ENCODE data around the gene CDC14C. TPM values are rescaled to one million over a fixed set of nuclear protein-coding genes. Genes with fewer than 3 reads are reported as not detected.

CDC14C gene
- total and polyA plus RNA-seq, 2 donors (not counting 1 experiment from before 2014, with no cell fraction given): 0.14 to 0.17 TPM

DNA sequence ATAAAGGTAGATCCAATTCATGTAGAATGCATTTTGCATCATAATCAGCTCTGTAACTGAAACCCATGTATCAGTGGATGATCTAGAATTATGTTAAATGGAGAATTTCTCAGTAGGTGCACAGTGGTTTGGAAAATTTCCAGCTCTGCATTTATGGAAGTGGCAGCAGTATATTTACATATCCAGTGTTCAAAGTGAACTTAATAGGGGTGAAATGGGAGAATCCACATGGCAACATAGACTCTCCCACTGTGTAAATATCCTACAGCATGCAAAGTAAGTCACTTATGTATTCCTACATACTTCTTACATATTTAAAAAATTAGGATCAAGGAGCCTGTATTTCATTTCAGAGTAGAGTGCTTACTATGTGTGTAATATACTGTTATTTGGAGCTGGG, 35.3 kb downstream of the CDC14C start:
- Histone ChIP-seq H3K4me2 (ENCODE audit: extremely low read depth, insufficient read depth, low read length) (no peak overlapping the region), H3K36me3 (ENCODE audit: control insufficient read depth, insufficient read depth, low read length) (no peaks in the 10 kb centered on the region), H4K20me1 (ENCODE audit: control insufficient read depth, extremely low read depth, insufficient read depth, low read length) (no peaks in the 10 kb centered on the region), H3K27me3 (ENCODE audit: control insufficient read depth, insufficient read depth, low read length) (no peaks in the 10 kb centered on the region), H3K4me1 (ENCODE audit: control insufficient read depth, extremely low read depth, insufficient read depth, low read length) (no peaks in the 10 kb centered on the region), H3K9me3 (ENCODE audit: control insufficient read depth, insufficient read depth, low read depth, low read length) (no peaks in the 10 kb centered on the region), H3K27ac (ENCODE audit: insufficient read depth, low read length) (no peak overlapping the region), H2AFZ (ENCODE audit: low read length) (no peak overlapping the region), H3K79me2 (ENCODE audit: control insufficient read depth, insufficient read depth, low read length) (no peaks in the 10 kb centered on the region), H3K4me3 (replicated peaks in 1 of 4; ENCODE audit: control extremely low read depth in 1 of 4, insufficient read depth in 1 of 4, low read depth in 3 of 4, low read length in 4 of 4) (no peak overlapping the region), H3K9ac (ENCODE audit: insufficient read depth, low read length) (no peak overlapping the region)
- DNase-seq (ENCODE audit: low read depth in 2 of 2): no peak
- TF ChIP-seq CTCF (conservative IDR thresholded peaks at IDR 0.05 in 1 of 2, IDR thresholded peaks at IDR 0.05 in 1 of 2; ENCODE audit: low read depth in 1 of 2, low read length in 2 of 2): no peak
- TF ChIP-seq EZH2 (IDR thresholded peaks at IDR 0.05; ENCODE audit: low read length, missing control alignments): no peak

GRCh38 chr7:48962821-48963505, 38.6 kb downstream of the CDC14C start:
- Histone ChIP-seq H3K4me1 (ENCODE audit: control insufficient read depth, extremely low read depth, insufficient read depth, low read length) (no peaks in the 10 kb centered on the region), H3K4me2 (ENCODE audit: extremely low read depth, insufficient read depth, low read length) (peak overlapping the region; percentile 5)

DNA sequence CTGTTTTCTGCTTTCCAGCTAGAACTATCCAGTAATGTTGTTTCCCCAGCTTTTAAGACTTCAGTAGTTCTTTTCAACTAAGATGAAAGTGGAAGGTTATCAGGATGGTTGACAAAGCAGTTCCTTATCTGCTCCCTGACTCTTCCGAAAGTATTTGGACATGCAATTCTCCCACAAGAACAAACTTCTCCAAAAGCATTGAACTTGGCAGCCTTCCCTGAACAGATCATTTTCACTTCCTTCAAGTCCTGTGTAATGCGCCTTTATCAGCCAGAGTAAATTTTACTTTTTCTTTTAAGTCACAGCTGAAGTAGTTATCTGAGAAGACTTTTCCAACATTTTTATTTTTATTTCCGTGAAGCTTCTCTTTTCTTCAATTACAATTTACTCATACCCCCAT, 39.7 kb downstream of the CDC14C start:
- no peaks in the 10 kb centered on the region for H3K27me3 ChIP-seq (ENCODE audit: control insufficient read depth, insufficient read depth, low read length)
- H3K9me3 ChIP-seq (ENCODE audit: control insufficient read depth, insufficient read depth, low read depth, low read length): no peaks in the 10 kb centered on the region
- H3K79me2 ChIP-seq (ENCODE audit: control insufficient read depth, insufficient read depth, low read length): no peaks in the 10 kb centered on the region
- no peak overlapping the region for H2AFZ ChIP-seq (ENCODE audit: low read length)
- no peaks in the 10 kb centered on the region for H3K36me3 ChIP-seq (ENCODE audit: control insufficient read depth, insufficient read depth, low read length)
- no peaks in the 10 kb centered on the region for H3K4me1 ChIP-seq (ENCODE audit: control insufficient read depth, extremely low read depth, insufficient read depth, low read length)
- H4K20me1 ChIP-seq (ENCODE audit: control insufficient read depth, extremely low read depth, insufficient read depth, low read length): no peaks in the 10 kb centered on the region
- peak; percentile 5 to 85 for DNase-seq (ENCODE audit: low read depth in 2 of 2)
- H3K9ac ChIP-seq (ENCODE audit: insufficient read depth, low read length): no peak overlapping the region
- H3K4me2 ChIP-seq (ENCODE audit: extremely low read depth, insufficient read depth, low read length): no peak overlapping the region
- TF ChIP-seq CTCF (conservative IDR thresholded peaks at IDR 0.05 in 1 of 2, IDR thresholded peaks at IDR 0.05 in 1 of 2; ENCODE audit: low read depth in 1 of 2, low read length in 2 of 2) (no peak), EZH2 (IDR thresholded peaks at IDR 0.05; ENCODE audit: low read length, missing control alignments) (no peak)
- no peak overlapping the region for H3K27ac ChIP-seq (ENCODE audit: insufficient read depth, low read length)
- no peak overlapping the region for H3K4me3 ChIP-seq (replicated peaks in 1 of 4; ENCODE audit: control extremely low read depth in 1 of 4, insufficient read depth in 1 of 4, low read depth in 3 of 4, low read length in 4 of 4)

More at GRCh38 chr7:48962821-48963505, 38.6 kb downstream of the CDC14C start:
- H3K36me3 ChIP-seq (ENCODE audit: control insufficient read depth, insufficient read depth, low read length): no peaks in the 10 kb centered on the region
- no peaks in the 10 kb centered on the region for H3K79me2 ChIP-seq (ENCODE audit: control insufficient read depth, insufficient read depth, low read length)
- no peak overlapping the region for H3K4me3 ChIP-seq (replicated peaks in 1 of 4; ENCODE audit: control extremely low read depth in 1 of 4, insufficient read depth in 1 of 4, low read depth in 3 of 4, low read length in 4 of 4)
- no peaks in the 10 kb centered on the region for H3K9me3 ChIP-seq (ENCODE audit: control insufficient read depth, insufficient read depth, low read depth, low read length)
- H3K9ac ChIP-seq (ENCODE audit: insufficient read depth, low read length): no peak overlapping the region
- TF ChIP-seq CTCF (conservative IDR thresholded peaks at IDR 0.05 in 1 of 2, IDR thresholded peaks at IDR 0.05 in 1 of 2; ENCODE audit: low read depth in 1 of 2, low read length in 2 of 2) (no peak), EZH2 (IDR thresholded peaks at IDR 0.05; ENCODE audit: low read length, missing control alignments) (no peak)
- H2AFZ ChIP-seq (ENCODE audit: low read length): no peak overlapping the region
- DNase-seq (ENCODE audit: low read depth in 2 of 2): peak; percentile 3 to 84
- no peak overlapping the region for H3K27ac ChIP-seq (ENCODE audit: insufficient read depth, low read length)
- no peaks in the 10 kb centered on the region for H4K20me1 ChIP-seq (ENCODE audit: control insufficient read depth, extremely low read depth, insufficient read depth, low read length)
- no peaks in the 10 kb centered on the region for H3K27me3 ChIP-seq (ENCODE audit: control insufficient read depth, insufficient read depth, low read length)
